GM21423 (cell line): ENCODE data around the gene TUBB.
"Not testable (repeated sequence)": the region's sequence is repeated elsewhere in the genome, so short reads cannot be mapped to it uniquely, and the experiment has no call there.

Experiments
- ATAC-seq: cut with Tn5 transposase; IDR thresholded peaks from one replicate; pipeline ENCODE4 v1.9.1; 2021; ENCODE audit warnings: mild to moderate bottlenecking, moderate library complexity; ENCODE audit not compliant: unreplicated experiment

The TUBB gene

DNA sequence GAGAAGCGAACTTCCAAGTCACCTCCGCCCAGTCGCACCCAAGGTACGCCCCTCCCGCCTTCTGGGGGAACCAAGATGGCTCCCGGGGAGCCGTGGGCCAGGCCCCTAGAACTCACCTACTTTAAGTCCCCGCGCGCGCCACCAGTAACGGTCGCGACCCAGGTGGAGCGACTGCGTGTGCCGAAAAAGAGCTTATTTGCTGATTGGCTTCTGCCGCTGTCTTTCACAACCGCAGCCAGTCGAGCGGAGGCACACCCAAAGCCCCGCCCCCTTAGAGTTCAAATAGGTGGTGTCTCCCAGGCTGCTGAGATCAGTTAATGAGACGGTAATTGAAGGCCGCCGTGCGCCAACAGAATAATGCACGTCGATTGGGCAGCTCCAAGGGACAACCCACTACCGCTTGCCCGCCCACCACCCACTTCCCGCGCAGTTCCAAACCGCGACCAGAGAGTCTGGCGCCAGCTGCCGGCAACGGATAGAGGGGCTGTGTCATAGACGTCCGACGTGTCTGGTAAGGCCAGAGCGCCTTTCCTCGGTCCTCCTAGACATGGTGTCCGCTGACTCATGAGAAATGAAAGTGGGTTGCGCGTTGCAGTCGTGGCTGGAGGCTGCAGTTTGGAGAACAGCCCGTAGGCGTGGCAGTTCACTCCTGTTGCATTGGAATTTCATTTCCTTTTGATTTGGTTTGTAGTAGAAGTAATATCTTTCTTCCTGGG, 2.9 kb upstream of the TUBB start, which contains the start of gene MDC1:
TSS of gene MDC1 (minus strand) at position 153 of the 716 bp plus-strand sequence. CDS start 2,106 bp downstream, outside the sequence.
- ATAC-seq: peak; percentile 67

DNA sequence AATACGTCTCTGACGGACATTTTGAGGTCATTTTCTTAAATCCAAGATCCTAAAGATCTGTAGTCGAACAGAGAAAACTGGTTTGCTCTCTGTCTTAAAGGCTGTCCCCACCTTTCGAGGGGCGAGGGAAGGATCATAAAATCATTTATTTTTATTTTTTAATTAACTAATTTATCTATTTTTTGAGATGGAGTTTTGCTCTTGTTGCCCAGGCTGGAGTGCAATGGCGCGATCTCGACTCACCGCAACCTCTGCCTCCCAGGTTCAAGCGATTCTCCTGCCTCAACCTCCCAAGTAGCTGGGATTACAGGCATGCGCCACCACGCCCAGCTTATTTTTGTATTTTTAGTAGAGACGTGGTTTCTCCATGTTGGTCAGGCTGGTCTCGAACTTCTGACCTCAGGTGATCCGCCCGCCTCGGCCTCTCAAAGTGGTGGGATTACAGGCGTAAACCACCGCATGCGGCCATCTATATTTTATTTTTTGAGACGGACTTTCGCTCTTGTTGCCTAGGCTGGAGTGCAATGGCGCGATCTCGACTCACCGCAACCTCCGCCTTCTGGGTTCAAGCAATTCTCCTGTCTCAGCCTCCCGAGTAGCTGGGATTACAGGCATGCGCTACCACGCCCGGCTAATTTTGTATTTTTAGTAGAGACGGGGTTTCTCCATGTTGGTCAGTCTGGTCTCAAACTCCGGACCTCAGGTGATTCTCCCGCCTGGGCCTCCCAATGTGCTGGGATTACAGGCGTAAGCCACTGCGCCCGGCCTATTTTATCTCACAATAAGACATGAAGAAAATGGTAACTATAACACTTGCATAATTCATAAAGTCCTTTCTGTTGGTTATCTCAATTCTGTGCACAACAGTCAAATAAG, 2.1 kb upstream of the TUBB start:
- not testable (repeated sequence) for ATAC-seq

DNA sequence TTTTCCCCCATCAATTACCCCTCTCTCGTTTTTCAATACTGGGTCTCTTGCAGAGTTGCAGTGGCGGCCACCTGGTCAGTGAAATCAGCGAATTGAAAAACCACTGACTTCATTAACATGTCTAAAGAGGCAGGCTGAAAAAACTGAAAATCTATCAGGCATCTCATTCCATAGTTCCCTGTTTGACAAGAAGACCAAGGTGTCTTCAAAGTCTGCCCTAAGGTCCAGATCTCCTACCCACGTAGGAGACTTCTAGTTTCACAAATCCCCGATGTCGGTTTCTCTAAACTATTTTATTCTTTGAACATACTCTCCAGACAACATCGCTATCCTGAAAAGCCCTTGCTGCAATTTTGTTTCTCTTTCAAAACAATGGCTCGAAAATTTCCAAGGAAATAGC, 796 bp upstream of the TUBB start:
- ATAC-seq: no peak

DNA sequence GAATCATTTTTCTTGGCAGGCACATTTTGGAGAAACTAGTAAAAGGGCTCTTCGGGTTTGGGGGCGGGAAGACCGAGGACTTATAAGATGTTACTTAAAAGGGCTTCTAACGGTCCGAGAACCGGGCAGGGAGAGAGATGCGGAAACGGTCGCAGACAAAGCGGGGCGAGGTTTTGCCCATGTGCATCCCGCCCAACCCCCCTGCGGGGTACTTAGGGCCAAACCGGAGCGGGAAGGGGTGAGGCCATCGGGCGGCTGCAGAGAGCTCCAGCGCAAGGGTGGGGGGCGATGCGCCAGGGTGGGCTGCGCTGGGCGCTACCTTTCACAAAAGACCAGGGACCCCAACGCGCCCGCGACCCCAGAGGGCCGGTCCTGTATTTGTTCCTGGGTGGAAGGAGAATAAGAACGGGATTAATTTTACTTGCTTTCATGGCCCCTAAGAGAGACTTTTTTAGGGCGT, 616 bp downstream of the TUBB start:
- ATAC-seq: no peak

DNA sequence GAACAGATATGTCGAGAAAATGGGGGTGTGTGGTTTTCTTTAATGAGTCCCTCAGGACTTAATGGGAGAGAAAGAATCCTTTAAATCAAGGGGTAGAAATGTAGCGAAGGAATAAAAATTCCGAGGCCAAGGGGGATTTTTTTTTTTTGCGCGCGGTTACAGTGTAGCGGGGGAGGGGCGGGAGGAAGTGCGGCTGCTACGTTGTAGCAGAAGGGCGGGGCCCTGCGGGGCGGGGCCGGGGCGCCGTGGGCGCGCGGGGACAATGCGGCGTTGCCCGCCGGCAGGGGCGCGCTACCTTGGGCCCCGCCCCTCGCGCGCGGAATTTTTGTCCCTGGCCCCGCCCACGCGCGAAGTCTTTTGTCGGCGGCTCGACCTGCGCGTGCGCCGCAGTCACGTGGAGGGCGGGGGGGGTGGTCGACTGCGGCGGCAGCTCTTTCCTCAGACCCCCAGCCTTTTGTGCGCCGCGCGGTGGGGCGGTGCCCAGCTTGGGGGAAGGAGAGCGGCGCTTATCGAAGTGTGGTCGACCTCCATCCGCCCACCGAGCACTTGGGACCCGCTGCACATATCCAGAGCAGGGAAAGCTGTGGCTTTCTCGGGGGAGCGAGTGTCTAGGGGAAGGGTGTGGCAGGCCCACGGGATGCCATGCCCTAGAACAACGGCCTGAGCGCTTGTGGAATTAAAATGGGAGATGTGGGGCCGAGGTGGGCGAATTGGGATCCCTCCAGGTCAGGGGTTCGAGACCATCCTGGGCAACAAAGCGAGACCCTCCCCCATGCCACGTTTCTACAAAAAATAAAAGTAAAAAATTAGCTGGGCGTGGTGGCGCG, 1.3 kb downstream of the TUBB start:
- ATAC-seq: peak; percentile 25

DNA sequence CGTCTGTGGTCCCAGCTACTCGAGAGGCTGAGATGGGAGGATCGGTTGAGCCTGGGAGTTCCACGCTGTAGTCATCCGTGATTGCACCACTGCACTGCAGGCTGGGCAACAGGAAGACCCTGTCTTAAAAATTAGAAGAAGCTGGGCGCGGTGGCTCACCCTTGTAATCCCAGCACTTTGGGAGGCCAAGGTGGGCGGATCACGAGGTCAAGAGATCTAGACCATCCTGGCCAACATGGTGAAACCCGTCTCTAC, 1.8 kb downstream of the TUBB start:
- not testable (repeated sequence) for ATAC-seq

DNA sequence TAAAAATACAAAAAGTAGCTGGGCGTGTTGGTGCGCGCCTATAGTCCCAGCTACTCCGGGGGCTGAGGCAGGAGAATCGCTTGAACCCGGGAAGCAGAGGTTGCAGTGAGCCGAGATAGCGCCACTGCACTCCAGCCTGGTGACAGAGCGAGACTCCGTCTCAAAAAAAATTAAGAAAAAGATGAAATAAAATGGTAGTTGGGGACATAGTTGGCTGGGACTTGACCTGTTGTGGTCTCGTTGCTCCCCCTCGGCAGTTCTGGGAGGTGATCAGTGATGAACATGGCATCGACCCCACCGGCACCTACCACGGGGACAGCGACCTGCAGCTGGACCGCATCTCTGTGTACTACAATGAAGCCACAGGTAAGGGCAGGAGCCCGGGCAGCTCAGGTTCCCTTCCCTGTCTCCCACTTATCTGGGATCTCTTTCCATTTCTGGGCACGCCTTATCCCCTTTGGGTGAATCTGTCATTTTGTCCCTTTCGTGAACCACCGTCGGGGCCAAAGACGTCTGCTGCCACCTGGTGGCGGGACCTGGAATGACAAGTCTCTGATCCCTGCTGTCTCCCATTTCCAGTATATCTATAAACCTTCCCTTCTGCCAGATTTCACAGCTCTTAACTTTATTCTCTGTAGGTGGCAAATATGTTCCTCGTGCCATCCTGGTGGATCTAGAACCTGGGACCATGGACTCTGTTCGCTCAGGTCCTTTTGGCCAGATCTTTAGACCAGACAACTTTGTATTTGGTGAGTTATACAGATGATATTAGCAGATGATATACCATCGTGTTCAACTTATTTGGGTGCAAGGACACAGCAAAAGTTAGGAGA, 2.3 kb downstream of the TUBB start:
- ATAC-seq: no peak

DNA sequence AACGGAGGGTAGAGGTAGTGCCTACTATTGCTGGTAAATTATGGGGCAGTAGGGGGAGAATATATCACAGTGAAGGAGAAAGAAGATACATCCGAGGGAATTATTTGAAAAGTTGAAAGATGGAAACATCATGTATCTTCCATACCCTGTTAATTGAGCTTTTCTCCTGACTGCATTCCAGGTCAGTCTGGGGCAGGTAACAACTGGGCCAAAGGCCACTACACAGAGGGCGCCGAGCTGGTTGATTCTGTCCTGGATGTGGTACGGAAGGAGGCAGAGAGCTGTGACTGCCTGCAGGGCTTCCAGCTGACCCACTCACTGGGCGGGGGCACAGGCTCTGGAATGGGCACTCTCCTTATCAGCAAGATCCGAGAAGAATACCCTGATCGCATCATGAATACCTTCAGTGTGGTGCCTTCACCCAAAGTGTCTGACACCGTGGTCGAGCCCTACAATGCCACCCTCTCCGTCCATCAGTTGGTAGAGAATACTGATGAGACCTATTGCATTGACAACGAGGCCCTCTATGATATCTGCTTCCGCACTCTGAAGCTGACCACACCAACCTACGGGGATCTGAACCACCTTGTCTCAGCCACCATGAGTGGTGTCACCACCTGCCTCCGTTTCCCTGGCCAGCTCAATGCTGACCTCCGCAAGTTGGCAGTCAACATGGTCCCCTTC, 3.1 kb downstream of the TUBB start:
- not testable (repeated sequence) for ATAC-seq

DNA sequence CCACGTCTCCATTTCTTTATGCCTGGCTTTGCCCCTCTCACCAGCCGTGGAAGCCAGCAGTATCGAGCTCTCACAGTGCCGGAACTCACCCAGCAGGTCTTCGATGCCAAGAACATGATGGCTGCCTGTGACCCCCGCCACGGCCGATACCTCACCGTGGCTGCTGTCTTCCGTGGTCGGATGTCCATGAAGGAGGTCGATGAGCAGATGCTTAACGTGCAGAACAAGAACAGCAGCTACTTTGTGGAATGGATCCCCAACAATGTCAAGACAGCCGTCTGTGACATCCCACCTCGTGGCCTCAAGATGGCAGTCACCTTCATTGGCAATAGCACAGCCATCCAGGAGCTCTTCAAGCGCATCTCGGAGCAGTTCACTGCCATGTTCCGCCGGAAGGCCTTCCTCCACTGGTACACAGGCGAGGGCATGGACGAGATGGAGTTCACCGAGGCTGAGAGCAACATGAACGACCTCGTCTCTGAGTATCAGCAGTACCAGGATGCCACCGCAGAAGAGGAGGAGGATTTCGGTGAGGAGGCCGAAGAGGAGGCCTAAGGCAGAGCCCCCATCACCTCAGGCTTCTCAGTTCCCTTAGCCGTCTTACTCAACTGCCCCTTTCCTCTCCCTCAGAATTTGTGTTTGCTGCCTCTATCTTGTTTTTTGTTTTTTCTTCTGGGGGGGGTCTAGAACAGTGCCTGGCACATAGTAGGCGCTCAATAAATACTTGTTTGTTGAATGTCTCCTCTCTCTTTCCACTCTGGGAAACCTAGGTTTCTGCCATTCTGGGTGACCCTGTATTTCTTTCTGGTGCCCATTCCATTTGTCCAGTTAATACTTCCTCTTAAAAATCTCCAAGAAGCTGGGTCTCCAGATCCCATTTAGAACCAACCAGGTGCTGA, 3.9 kb downstream of the TUBB start:
- ATAC-seq: not testable (repeated sequence)

DNA sequence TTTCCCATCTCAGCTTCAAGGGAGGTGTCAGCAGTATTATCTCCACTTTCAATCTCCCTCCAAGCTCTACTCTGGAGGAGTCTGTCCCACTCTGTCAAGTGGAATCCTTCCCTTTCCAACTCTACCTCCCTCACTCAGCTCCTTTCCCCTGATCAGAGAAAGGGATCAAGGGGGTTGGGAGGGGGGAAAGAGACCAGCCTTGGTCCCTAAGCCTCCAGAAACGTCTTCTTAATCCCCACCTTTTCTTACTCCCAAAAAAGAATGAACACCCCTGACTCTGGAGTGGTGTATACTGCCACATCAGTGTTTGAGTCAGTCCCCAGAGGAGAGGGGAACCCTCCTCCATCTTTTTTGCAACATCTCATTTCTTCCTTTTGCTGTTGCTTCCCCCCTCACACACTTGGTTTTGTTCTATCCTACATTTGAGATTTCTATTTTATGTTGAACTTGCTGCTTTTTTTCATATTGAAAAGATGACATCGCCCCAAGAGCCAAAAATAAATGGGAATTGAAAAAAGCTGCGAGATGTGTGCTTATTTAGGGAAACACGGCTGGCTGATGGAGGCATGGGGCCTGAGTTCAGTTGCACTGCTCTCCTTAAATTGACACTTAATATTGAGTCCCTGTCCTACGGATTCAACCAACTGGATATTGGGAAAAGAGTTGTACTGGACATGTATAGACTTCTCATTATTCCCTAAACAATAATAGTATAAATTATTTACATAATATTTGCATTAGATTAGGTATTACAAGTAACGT, 4.9 kb downstream of the TUBB start:
- no peak for ATAC-seq

DNA sequence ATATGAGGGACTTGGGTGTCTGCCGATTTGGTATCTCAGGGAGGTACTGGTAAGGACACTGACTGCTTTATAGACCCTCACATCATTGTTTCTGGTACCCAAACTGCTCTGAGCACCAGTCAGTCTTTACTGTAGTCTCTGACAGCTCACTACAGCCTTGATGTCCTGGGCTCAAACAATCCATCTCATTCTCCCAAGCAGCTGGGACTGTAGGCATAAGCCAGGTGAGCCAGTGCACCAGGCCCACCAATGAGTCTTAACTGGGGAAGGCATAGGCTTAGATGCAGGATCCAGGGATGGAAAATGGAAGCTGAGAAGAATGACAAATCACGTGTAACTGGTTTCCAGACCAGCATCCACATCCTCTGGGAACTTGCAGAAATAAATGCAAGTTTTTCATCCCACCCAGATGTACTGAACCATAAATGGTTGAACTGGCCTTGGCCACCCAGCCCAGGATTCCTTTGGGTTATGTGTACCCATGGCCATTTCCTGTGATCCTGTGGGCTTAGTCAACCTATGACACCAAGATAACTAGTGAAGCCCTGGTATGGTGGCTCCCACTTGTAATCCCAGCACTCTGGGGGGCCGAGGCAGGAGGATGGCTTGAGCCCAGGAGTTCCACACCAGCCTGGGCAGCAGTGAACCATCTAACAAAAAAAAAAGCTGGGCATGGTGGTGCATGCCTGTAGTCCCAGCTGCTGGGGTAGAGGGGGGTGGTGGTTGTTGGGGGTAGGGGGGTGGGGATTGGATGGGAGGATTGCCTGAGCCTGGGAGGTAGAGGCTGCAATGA, 5.8 kb downstream of the TUBB start:
- ATAC-seq: no peak

DNA sequence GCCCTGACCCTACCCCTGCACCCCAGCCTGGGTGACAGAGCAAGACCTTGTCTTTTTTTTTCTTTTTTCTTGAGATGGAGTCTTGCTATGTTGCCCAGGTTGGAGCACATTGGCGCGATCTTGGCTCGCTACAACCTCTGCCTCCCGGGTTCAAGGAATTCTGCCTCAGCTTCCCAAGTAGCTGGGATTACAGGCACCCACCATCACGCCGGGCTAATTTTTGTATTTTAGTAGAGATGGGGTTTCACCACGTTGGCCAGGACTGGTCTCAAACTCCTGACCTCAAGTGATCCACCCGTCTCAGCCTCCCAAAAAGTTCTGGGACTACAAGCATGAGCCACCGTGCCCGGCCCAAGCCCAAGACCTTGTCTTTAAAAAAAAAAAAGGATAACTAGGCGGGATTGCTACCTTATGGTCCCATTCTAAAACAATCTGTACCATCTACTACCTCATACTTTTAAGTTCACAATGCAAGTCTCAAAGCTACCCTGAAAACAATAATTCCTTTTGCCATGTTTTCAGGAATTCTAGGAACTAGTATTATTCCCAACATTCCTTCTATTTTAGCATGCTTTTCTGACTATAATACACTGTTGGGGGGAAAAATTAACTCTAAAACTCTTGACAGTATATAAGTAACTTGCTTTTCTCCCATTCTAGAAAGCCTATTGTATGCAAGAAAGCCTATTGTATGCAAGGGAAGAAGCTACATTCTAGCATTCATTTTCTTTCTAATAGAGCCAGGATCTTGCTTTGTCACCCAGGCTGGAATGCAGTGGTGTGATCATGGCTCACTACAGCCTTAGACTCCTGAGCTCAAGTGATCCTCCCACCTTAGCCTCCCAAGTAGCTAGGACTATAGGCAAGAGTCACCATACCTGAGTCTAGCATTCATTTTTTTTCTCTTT, 6.6 kb downstream of the TUBB start:
- ATAC-seq: no peak

DNA sequence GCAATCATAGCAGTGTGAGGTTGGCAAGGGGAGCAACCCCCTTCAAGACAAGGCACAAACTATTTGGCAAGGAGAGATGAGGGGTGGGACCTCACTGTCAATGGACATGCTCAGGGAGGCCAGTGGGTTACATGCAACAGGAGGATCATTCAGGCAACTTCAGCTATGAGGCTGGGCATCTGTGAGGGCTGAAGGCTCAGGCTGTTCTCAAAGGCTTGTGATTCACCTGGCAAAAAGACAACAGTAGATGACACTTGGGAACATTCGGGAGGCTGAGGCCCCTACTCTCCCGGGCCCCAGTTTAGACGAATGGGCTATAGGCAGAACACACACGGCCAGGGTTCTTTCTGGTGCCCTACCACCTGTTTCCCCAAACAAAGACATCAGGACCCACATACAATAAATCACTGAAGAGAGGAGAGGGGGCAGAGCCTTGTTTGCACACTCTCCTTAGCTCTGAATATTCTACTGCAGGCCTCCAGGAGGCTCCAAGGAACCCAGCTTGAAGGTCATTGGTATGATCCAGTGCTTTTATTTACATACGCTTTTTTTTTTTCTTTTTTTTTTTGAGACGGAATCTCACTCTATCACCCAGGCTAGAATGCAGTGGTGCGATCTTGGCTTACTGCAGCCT, 7.9 kb downstream of the TUBB start:
- no peak for ATAC-seq

DNA sequence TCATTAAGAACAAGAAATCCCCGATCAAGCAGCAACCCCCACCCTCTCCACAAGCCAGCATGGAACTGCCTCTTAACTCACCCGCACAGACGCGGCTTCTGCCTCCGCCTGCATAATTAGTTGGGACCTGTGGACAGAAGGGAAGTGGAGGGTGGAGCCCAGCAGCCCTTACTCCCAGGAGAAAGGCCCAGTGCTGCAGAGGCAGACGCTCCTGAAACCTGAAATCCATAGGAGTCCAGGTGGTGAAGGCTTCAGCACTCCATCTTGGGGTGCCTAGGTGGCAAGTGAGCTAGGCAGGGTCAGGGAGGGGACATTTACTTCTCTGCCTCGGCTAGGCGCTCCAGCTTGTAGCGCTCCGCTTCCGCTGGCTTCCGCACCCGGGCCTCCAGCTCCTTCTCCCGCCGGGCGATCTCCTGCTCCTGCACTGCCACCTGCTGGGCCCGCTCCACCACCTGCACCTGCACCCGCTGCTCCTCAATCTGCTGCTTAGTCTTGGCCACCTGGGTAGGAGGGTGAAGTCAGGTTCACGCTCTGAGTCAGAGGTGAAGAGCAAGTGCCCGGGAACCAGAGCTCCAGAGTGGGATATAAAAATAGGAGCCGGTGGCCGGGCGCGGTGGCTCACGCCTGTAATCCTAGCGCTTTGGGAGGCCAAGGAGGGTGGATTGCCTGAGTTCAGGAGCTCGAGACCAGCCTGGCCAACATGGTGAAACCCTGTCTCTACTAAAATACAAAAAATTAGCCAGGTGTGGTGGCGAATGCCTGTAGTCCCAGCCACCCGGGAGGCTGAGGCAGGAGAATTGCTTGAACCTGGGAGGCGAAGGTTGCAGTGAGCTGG, 10.7 kb downstream of the TUBB start:
- peak; percentile 53 for ATAC-seq
